ENCODE measurements around the gene MAGEC3. TPM values are rescaled to one million over a fixed set of nuclear protein-coding genes. Genes with fewer than 3 reads are reported as not detected.

MAGEC3 gene, protein sequence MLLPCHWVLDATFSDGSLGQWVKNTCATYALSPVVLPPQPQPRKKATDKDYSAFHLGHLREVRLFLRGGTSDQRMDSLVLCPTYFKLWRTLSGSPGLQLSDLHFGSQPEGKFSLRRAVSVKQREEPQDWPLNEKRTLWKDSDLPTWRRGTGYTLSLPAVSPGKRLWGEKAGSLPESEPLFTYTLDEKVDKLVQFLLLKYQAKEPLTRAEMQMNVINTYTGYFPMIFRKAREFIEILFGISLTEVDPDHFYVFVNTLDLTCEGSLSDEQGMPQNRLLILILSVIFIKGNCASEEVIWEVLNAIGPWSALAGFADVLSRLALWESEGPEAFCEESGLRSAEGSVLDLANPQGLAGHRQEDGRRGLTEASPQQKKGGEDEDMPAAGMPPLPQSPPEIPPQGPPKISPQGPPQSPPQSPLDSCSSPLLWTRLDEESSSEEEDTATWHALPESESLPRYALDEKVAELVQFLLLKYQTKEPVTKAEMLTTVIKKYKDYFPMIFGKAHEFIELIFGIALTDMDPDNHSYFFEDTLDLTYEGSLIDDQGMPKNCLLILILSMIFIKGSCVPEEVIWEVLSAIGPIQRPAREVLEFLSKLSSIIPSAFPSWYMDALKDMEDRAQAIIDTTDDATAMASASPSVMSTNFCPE
- total RNA-seq = not detected

DNA sequence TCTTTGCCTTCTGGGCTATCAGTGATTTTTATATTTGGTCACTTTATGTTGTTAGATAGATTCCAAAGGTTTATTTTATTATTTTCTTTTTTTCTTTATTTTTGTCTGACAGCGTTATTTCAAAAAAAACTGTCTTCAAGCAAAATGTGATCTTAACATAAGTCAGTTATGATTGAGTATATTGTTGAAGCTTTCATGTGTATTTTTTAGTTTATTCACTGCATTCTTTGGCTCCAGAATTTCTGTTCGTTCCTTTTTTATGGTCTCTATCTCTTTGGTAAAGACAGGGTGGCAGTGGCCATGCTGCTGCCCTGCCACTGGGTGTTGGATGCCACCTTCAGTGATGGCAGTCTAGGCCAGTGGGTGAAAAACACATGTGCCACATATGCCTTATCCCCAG lies at the start of gene MAGEC3:
Gene MAGEC3 (plus strand): TSS at position 301 of the 400 bp plus-strand sequence. CDS start 0 bp downstream, at position 301.
- Histone ChIP-seq H3K27me3 (no peaks in the 10 kb centered on the region), H3K9me3 (no peaks in the 10 kb centered on the region), H3K27ac (no peak within 1 kb of the TSS), H3K4me3 (no peak within 1 kb of the TSS), H3K36me3 (no peaks in the 10 kb centered on the region), H3K4me1 (no peaks in the 10 kb centered on the region)
- TF ChIP-seq, protein P1, sequence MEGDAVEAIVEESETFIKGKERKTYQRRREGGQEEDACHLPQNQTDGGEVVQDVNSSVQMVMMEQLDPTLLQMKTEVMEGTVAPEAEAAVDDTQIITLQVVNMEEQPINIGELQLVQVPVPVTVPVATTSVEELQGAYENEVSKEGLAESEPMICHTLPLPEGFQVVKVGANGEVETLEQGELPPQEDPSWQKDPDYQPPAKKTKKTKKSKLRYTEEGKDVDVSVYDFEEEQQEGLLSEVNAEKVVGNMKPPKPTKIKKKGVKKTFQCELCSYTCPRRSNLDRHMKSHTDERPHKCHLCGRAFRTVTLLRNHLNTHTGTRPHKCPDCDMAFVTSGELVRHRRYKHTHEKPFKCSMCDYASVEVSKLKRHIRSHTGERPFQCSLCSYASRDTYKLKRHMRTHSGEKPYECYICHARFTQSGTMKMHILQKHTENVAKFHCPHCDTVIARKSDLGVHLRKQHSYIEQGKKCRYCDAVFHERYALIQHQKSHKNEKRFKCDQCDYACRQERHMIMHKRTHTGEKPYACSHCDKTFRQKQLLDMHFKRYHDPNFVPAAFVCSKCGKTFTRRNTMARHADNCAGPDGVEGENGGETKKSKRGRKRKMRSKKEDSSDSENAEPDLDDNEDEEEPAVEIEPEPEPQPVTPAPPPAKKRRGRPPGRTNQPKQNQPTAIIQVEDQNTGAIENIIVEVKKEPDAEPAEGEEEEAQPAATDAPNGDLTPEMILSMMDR (IDR thresholded peaks at IDR 0.05) = no peak
- no peak for TF ChIP-seq POLR2A (IDR thresholded peaks at IDR 0.05)
- WGBS, 2 donors = 72 to 100% methylated on average over 1 to 2 of the region's 2 CpGs
- no peak for DNase-seq
- intact Hi-C loops (cut with DNase I) = no loop called here

DNA sequence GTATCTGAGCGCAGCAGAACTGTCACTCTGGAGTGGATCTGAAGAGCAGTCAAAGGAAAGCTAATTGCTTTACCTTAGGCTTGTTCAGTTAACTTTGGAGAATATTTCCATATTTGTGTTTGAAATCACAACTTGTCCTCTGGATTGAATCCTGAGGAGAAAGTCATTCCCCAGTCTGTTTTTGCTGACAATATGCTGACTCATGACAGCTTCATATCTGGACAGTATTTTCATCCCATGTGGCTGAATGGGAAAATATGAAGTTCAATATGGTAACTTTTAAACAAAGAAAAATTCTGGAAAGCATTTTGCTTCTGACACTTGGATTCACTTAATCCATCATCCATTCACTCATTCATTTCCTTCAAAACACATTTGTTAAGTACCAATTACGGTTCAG lies 46.3 kb upstream of the MAGEC3 start:
- no peak for DNase-seq
- Histone ChIP-seq H3K9me3 (no peaks in the 10 kb centered on the region), H3K4me3 (no peak overlapping the region), H3K4me1 (no peaks in the 10 kb centered on the region), H3K27me3 (no peaks in the 10 kb centered on the region), H3K36me3 (no peaks in the 10 kb centered on the region), H3K27ac (no peak overlapping the region)
- 88 to 92% methylated on average over 2 of the region's 2 CpGs for WGBS, 2 donors
- TF ChIP-seq, protein P1 (IDR thresholded peaks at IDR 0.05) = no peak
- no peak for TF ChIP-seq POLR2A (IDR thresholded peaks at IDR 0.05)
- intact Hi-C loops (cut with DNase I) = no loop called here

DNA sequence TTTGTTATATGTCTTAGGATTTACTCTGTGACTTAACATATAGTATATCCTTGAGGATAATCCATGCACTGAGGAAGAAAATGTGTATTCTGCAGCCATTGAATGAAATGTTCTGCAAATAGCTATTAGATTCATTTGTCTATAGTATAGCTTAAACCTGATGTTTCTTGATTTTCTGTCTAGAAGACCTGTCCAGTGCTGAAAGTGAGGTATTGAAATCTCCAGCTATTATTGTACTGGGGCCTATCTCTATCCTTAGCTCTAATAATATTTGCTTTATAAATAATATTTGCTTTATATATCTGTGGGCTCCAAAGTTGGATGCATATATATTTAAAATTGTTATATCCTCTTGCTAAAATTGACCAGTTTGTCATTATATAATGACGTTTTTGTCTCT lies 26.7 kb upstream of the MAGEC3 start:
- no peak overlapping the region for H3K4me3 ChIP-seq
- H3K36me3 ChIP-seq = no peaks in the 10 kb centered on the region
- no peaks in the 10 kb centered on the region for H3K9me3 ChIP-seq
- TF ChIP-seq, protein P1 (IDR thresholded peaks at IDR 0.05) = no peak
- TF ChIP-seq POLR2A (IDR thresholded peaks at IDR 0.05) = no peak
- no peak for DNase-seq
- intact Hi-C loops (cut with DNase I) = no loop called here
- no peaks in the 10 kb centered on the region for H3K27me3 ChIP-seq
- H3K4me1 ChIP-seq = no peaks in the 10 kb centered on the region
- 50 to 53% methylated on average over 1 of the region's 1 CpG for WGBS, 2 donors
- H3K27ac ChIP-seq = no peak overlapping the region

DNA sequence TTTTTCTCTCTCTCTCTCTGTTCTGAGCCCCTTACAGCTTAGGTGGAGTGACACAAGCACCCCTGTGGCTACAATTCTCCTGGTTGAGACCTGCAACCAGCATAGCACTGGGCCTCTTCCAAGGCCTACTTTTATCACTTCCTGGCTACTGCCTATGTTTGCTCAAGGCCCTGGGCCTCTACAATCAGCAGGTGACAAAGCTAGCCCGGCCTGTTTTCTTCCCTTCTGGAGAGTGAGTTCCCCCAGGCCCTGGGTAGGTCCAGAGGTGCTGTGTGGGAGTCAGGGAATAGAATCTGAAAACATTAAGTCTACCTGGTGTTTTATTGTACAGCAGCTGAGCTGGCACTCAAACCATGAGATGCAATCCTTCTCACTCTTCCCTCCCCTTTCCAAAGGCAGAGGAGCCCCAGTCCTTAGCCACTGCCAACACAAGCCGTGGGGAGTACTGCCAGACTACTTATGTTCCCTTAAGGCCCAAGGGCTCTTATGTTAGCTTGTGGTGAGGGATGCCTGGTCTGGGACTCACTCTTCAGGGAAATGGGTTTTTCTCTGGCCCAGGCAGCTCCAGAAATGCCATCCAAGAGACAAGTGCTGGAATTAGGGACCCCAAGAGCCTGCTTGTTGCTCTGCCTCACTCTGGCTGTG lies 23.8 kb upstream of the MAGEC3 start:
- intact Hi-C loops (cut with DNase I) = no loop called here
- no peaks in the 10 kb centered on the region for H3K27me3 ChIP-seq
- H3K9me3 ChIP-seq = no peaks in the 10 kb centered on the region
- no peak overlapping the region for H3K4me3 ChIP-seq
- H3K4me1 ChIP-seq = no peaks in the 10 kb centered on the region
- WGBS, 2 donors = 20% methylated on average over 1 of the region's 2 CpGs; no CpG with 5 or more reads in 1 of the 2 donors
- H3K36me3 ChIP-seq = no peaks in the 10 kb centered on the region
- H3K27ac ChIP-seq = no peak overlapping the region
- DNase-seq = no peak
- no peak for TF ChIP-seq POLR2A (IDR thresholded peaks at IDR 0.05)
- TF ChIP-seq, protein P1 (IDR thresholded peaks at IDR 0.05) = no peak

DNA sequence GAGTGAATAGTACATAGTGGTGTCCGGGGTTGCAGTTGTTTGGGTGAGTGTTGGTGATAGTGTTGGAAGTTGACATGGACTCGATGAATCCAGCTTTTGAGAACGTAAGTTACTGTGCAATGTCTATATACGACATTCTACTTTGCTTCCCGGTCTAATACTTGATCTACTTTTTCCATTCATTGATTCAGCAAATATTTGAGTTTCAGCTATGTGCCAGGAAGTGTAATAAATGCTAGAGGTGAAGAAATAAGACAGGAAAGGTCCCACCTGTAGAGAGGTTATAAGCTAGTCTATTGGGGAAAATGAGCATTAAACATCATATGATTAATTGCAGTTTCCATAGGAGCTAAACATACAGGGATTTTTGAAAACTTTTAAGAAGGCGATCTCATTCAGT lies 22.2 kb upstream of the MAGEC3 start:
- H3K4me3 ChIP-seq = no peak overlapping the region
- intact Hi-C loops (cut with DNase I) = no loop called here
- H3K4me1 ChIP-seq = no peaks in the 10 kb centered on the region
- no peak overlapping the region for H3K27ac ChIP-seq
- 74 to 84% methylated on average over 6 of the region's 6 CpGs for WGBS, 2 donors
- H3K36me3 ChIP-seq = no peaks in the 10 kb centered on the region
- no peak for TF ChIP-seq POLR2A (IDR thresholded peaks at IDR 0.05)
- TF ChIP-seq, protein P1 (IDR thresholded peaks at IDR 0.05) = no peak
- DNase-seq = no peak
- H3K27me3 ChIP-seq = no peaks in the 10 kb centered on the region
- no peaks in the 10 kb centered on the region for H3K9me3 ChIP-seq
